SKM-1 (cell line): Measurements from ENCODE around the gene OR51V1.

Source experiments
- DNase-seq: peaks from one replicate; lab custom pipeline; 2025; ENCODE audit not compliant: unreplicated experiment; lab: John Stamatoyannopoulos, UW

OR51V1 gene

DNA sequence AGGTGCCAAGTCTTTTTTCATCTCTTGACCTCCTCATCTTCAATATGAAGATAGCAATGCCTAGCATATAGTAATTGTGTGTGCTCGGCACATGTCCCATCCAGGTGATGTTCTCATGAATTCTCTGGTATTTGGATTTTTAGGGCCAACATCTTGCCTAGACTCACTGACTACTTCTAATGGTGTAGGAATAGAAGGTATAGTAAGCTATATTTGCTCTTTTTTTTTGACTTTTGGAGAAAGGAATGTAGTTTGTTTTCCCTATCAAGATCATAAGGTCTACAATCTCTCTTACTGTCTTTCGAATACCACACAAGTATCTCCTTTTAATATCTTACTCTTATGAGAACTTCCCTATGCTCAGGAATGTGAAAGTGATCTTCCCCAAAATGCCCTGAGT is 30.6 kb upstream of the OR51V1 start:
- no peak for DNase-seq

DNA sequence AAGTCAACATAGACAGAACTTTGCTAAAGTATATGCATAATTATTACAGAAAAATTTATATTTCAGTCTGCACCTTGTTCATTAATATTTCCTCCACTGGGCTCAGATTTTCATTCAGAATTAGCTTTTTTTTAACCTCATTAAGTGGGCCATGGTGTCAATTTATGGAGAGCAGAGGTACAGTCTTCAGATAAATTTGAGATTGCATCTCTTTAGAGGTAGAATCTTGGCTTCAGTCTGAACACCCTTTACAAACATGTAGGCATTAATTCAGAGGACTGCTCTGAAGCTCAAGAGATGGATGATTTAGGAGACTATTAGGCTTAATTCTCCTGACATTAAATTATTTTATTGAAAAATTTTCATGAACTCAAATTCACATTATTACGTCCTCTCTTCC is 29.8 kb upstream of the OR51V1 start:
- DNase-seq = no peak

GRCh38 chr11:5229796-5230195 is 29.3 kb upstream of the OR51V1 start:
- no peak for DNase-seq

DNA sequence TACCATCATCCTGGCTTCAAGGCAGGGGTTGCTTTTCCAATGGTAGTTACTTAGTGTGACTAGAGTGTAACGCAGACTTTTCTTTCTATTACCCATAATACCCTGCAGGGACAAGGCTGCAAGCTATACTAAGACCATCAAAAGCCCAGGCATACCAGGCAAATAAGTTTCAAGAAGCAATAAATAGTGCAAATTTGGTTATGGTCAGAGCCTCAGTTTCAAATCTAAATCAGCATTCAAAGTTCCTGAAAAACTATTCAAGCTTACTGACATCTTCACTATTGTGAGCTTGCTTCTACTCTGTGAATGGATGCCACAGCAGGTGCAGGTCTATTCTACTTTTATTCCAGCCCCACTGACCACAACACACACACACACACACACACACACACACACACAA is 28.9 kb upstream of the OR51V1 start:
- DNase-seq = no peak

GRCh38 chr11:5228124-5228523 is 27.6 kb upstream of the OR51V1 start:
- no peak for DNase-seq

- DNase-seq = no peak
These were observed 27.2 kb upstream of the OR51V1 start for GRCh38 chr11:5227681-5228080.

GRCh38 chr11:5226732-5227310 is 26.3 kb upstream of the OR51V1 start, which contains the start of gene HBB:
HBB (minus strand) TSS chr11:5227071; CDS start chr11:5227021, 50 bp downstream.
- DNase-seq = peak; percentile 26

- DNase-seq = no peak
These were observed 25.0 kb upstream of the OR51V1 start for GRCh38 chr11:5225480-5225871.

DNA sequence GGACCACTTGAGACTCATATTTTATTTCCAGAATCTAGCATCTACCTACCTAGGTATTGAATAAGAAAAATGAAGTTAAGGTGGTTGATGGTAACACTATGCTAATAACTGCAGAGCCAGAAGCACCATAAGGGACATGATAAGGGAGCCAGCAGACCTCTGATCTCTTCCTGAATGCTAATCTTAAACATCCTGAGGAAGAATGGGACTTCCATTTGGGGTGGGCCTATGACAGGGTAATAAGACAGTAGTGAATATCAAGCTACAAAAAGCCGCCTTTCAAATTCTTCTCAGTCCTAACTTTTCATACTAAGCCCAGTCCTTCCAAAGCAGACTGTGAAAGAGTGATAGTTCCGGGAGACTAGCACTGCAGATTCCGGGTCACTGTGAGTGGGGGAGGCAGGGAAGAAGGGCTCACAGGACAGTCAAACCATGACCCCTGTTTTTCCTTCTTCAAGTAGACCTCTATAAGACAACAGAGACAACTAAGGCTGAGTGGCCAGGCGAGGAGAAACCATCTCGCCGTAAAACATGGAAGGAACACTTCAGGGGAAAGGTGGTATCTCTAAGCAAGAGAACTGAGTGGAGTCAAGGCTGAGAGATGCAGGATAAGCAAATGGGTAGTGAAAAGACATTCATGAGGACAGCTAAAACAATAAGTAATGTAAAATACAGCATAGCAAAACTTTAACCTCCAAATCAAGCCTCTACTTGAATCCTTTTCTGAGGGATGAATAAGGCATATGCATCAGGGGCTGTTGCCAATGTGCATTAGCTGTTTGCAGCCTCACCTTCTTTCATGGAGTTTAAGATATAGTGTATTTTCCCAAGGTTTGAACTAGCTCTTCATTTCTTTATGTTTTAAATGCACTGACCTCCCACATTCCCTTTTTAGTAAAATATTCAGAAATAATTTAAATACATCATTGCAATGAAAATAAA is 24.3 kb upstream of the OR51V1 start:
- no peak for DNase-seq

DNA sequence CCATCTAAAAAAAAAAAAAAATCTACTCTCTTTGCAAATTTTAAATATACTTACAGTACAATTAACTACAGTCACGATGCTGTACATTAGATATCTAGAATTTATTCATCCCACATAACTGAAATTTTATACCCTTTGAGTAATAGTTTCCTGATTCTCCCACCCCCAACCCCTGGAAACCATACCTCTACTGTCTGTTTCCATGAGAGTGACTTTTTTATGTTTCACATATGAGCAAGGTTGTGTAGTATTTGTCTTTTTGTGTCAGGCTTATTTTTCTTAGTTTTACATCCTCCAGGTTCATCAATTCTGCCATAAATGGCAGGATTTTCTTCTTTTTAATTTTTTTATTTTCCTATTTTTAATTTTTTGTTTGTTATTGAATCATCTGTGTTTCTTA is 23.2 kb upstream of the OR51V1 start:
- no peak for DNase-seq

DNA sequence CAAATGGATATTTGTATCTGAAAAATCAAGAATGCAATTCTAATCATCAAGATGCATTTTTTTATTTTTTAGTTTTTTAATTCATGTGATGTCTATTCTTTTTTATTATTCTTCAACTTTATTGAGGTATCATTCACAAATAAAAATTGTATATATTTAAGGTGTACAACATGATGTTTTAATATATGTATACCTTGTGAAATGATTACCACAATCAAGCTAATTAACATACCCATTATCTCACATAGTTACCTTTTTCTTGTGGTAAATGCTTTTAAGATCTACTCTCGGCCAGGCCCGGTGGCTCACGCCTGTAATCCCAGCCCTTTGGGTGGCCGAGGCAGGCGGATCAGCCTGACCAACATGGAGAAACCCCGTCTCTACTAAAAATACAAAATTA is 22.7 kb upstream of the OR51V1 start:
- DNase-seq = no peak

GRCh38 chr11:5210376-5210885 is 9.9 kb upstream of the OR51V1 start:
- DNase-seq = no peak

DNA sequence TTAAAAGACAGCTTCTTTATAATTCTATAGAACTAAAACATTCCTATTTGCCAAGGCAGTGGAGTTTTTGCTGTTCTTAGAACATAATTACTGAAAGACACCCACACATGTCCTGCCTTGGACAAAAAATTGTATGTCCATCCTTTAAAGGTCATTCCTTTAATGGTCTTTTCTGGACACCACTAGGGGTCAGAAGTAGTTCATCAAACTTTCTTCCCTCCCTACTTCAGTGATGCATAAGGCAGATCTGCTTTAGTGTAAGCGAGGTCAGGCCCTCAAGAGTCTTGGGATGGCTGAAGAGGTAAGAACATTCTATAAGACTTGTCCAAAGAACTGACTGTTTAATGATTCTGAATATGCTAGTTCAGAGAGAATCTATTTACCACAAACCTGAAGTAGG is 4.3 kb upstream of the OR51V1 start:
- peak; percentile 40 for DNase-seq

DNA sequence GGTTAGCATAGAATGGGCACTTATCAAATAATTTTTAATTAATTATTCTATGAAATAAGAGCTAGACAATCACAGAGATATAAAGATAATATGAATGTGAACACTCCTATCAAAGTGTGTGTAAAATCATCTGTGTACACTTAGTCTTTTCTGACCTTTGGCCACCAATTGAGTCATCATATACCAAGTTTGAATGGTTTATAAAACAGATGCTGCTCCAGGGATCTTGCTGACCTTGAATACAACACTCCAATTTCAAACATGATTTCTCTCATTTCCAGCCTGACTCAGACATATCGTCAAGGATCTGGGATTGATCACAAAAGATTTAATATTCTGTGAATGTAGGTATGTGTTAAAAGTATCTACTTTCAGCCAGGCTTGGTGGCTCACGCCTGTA is 2.9 kb upstream of the OR51V1 start:
- DNase-seq = no peak

DNA sequence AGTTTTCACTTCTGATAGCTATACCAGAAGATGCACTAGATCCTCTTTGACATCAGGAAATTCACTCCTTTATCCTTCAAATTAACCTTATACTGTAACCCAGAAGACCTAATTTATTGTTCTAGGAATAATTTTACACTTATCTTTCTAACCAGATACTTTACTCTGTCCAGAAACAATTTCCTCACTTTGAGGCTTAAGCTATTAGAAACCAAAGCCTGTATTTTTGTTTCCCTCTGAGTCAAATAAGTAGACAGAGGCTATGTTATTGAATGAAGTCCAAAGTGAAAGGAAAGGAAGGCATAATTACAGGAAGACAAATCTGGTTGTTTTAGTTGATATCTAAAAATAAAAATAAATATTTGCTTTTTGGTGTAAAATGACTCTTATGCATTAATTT is 2.2 kb downstream of the OR51V1 start:
- DNase-seq = no peak

DNA sequence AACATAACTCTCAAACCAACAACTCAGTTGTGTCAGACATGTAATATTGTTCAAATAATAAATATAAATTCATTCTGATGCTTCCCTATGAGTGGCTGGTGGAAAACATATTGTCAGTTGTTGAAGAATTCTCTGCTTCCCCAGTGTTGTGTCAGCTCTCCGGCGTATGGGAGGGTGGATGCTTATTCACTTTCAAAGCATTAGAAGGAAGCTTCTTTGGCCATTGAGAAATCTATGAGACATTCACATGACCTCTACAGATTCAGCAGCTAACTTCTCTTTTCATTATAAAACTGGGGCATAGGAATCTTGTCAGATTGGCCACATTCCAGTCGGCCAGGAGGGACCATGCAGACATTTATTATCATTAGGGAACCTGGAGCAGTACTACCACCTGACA is 2.9 kb downstream of the OR51V1 start:
- peak; percentile 6 for DNase-seq

GRCh38 chr11:5196731-5197130 is 3.8 kb downstream of the OR51V1 start:
- DNase-seq = no peak

DNA sequence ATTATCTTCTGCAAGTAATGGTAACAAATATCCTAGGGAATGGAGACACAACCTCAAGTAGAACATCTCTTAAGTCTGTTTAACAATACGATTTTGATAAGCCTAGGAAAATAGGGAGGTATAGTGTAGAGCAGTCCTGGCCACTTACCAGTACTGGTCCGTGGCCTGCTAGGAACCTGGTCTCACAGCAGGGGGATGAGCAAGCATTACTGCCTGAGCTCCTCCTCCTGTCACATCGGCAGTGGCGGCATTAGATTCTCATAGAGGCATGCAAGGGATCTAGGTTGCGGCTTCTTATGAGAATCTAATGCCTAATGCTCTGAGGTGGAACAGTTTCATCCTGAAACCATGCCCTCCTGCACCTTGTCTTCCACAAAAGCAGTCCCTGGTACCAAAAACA is 4.4 kb downstream of the OR51V1 start:
- DNase-seq = no peak

- no peak for DNase-seq
These were observed 7.7 kb downstream of the OR51V1 start for GRCh38 chr11:5192738-5193137.

DNA sequence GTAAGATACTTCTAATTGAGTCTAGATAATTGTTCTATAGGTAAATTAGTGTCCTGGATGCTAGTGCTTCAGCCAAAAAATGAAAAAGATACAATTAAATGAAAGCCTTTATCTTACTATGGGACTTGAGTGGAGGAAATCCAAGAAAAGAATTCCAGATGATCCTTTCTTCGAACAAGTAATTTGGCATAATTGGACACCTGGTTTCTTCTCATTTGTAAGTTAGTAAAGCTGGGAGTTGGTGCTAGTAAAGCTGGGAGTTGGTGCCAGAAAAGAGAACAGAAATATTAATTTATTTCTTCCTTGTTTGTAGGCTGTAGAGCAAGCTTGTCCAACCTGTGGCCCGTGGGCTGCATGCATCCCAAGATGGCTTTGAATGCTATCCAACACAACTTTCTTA is 12.3 kb downstream of the OR51V1 start:
- DNase-seq = no peak

DNA sequence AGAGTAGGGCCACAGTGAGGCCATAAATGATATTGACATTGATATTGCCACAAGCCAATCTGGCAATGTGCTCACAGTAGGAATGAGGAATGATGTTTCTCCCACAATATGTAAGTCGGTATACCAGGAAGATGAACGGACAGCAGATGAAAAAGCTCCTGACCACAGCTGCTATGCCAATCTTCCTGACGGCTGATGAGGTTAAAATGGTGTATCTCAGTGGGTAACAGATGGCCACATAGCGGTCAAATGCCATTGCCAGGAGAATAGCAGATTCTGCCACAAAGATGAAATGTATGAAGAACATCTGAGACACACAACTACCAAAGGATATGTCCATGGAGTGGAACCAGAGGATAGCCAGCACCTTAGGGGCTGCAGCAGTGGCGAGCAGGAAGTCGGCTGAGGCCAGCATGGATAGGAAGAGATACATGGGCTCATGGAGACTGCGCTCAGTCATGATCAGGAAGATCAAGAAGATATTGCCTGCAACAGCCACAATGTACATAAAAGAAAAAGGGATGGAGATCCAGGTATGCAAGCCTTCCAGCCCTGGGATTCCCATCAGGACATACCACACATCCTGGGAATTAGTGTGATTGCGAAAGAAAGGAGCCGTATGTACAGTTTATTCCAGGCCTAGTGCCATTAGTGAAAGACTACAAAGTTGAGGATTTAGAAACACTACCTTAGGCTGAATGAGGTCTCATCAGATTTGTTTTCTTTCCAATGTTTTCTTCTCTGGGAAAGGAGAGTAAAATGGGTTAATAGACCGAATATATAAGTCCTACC is 22.2 kb downstream of the OR51V1 start:
- DNase-seq = no peak

DNA sequence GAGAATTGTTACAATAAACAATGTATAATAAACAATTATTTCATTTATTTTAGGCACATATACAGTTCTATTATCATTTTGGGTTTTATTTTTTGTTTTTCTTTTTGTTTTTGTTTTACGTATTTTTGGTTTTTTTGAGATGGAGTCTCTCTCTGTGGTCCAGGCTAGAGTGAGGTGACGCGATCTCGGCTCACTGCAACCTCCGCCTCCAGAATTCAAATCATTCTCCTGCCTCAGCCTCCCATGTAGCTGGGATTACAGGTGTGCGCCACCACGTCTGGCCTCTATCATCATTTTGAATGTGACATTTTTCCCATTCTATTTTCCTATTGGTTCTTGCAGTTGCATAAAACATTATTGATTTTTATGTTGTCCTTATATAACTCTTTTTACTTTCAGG is 25.5 kb downstream of the OR51V1 start:
- DNase-seq = no peak
